ENCODE measurements around the gene MARCHF10.
"Not testable (repeated sequence)": the region's sequence is repeated elsewhere in the genome, so short reads cannot be mapped to it uniquely, and the experiment has no call there.

MARCHF10 gene

GRCh38 chr17:62714016-62714777, 93.9 kb downstream of the MARCHF10 start:
- no peak for DNase-seq

DNA sequence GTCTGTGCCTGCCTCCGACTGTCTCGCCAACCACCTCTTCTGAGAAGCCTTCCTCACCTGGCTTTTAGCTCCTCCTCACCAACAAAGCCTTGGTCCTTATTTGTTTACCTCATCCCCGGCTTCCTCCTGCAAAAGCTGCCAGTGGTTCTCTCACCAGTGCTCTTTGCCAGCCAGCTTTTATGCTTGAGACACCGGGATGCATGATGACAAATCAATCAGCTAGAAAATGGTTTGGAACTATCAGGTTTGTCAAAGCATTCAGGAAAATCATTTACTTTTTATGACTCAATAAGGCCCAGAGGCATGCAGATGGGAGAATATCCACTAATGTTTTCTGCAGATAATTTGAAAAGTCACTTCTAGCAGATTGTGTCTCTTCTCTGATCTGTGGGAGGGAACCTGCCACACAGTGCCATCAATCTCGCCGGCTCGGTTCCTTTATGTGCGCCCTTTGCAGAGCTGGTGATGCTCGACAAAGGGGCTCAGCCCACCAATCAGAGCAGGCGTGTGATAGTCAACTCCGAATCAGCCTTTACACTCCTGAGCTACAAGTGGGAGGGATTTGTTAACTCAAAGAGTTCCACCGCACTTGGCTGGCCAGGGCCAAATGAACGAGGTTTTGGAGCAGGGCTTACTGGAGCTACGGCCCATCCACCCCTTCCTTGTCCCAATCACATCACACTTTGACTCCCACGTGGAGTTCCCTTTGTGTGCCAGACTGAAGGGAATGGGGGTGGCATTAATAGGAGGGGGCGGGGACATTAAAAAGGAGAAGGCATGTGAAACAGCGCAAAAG, 94.8 kb downstream of the MARCHF10 start:
- DNase-seq, result no peak

- no peak for DNase-seq
Measured at GRCh38 chr17:62712171-62712581, 95.9 kb downstream of the MARCHF10 start.

- no peak for DNase-seq
Measured at GRCh38 chr17:62708587-62708986, 99.5 kb downstream of the MARCHF10 start.

GRCh38 chr17:62707425-62707739, 100.7 kb downstream of the MARCHF10 start:
- no peak for DNase-seq

- no peak for DNase-seq
Measured at GRCh38 chr17:62706598-62707424, 101.3 kb downstream of the MARCHF10 start.

- DNase-seq, result no peak
Measured at GRCh38 chr17:62705778-62706597, 102.1 kb downstream of the MARCHF10 start.

DNA sequence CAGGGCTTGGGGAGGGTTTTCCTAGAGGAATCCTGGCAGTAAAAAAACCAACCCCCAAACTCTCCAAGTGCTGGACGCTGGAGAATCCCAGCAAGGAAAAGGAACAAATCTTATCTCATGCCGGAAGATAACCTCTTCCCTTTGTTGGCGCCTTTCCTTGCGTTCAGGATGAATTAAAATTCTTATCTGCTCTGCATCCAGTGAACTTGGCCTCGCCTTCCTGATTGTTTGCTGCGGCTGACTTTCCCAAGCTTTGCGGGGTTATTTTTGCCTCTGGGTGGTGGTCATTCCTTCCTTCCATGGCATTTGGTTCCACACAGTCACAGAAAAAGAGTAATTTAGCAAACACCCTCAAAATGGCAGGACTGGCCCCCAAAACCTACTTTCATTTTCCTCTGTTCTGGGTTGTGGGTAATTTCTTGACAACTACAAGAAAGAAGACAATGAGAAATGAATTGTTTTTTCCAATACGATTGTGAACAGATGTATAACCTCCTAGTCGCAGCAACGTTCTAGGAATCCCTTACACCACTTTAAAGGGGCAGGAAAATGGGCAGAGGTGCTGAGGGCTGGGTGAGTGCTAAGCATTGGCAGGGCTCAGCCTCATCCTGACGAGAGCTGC, 102.8 kb downstream of the MARCHF10 start:
- DNase-seq, result no peak

GRCh38 chr17:62704381-62704971, 103.6 kb downstream of the MARCHF10 start:
- no peak for DNase-seq

- peak; percentile 73 for DNase-seq
Measured at GRCh38 chr17:62703776-62704380, 104.2 kb downstream of the MARCHF10 start.

- no peak for DNase-seq
Measured at GRCh38 chr17:62703261-62703775, 104.8 kb downstream of the MARCHF10 start.

DNA sequence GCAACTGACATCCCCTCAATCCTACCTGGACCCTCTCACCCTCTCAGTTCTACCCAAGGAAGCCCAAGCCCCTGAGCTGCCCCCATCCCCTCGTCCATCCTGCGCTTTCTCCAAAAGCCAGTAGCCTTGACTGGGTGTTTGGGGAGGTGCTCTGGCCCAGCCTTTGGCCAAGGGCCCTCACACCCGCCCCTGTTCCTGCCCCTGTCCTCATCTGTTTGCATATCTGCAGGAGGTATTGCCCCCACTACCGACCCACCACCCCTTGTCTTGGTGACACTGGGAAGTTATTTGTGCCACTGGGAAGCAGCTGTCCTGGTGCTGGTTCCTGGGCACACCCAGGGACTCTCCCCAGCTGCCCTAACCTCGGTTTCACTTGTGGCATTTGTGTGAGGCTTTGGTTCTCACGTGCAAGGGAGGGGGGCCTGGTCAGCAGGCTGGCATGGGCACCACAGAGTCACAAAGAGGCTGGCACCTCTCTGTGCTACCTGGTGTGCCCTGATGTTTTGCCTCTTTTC, 105.3 kb downstream of the MARCHF10 start:
- no peak for DNase-seq

GRCh38 chr17:62701706-62702085, 106.4 kb downstream of the MARCHF10 start:
- DNase-seq, result no peak

DNA sequence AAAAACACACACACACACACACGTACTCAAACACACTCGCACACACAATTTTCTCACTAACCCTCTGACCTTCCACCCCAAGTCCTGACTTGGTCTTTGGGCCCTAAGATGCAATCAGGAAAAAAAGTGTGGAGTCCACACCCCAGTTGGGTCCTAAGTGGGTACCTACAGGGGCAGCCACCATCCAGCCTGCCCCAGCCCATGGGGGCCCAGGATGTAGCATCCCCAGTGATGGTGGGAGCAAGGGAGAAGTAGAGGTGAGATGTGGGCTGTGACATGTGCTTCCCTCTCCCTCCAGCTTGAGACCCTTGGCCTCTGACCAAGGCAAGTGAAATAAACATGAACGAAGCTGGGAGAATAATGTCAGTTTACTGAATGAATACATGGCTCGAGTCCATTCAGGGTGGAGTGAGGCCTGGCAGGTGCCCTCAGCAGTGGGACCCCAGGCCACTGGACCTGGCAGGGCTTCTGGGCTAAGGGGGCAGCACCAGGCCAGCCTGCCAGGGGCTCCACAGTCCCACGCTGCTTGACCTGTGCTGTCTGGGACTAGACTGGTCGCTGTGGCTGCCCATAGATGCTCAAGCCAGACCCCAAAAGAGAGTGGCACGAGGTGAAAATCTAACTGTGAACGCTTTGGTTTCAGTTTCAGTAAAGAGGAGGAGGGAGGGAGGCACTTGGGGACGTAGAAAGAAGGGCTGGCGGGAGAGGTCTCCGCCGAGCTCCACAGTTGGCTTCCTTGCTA, 107.0 kb downstream of the MARCHF10 start:
- DNase-seq, result no peak

GRCh38 chr17:62698459-62698858, 109.7 kb downstream of the MARCHF10 start:
- not testable (repeated sequence) for DNase-seq

GRCh38 chr17:62696726-62697490, 111.2 kb downstream of the MARCHF10 start:
- DNase-seq, result no peak

DNA sequence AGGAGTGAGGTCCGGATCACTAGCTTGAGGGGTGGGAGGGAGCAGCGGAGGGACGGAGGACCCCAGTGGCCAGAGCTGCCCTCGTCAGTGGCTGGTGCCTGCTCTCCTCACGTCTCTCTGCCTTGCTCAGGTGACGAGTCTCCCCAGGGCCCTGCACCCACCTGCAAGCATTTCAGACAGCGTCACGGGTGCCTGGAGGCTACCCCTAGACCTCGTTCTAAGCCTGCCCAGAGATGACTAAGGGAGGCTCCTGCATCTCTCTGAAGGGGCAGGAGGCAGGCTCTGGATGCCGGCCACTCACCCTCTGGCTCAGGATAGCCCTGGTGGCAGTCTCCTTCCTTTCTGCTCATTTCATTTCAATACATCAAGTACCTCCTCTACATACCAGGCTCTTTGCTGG, 111.9 kb downstream of the MARCHF10 start:
- DNase-seq, result no peak

DNA sequence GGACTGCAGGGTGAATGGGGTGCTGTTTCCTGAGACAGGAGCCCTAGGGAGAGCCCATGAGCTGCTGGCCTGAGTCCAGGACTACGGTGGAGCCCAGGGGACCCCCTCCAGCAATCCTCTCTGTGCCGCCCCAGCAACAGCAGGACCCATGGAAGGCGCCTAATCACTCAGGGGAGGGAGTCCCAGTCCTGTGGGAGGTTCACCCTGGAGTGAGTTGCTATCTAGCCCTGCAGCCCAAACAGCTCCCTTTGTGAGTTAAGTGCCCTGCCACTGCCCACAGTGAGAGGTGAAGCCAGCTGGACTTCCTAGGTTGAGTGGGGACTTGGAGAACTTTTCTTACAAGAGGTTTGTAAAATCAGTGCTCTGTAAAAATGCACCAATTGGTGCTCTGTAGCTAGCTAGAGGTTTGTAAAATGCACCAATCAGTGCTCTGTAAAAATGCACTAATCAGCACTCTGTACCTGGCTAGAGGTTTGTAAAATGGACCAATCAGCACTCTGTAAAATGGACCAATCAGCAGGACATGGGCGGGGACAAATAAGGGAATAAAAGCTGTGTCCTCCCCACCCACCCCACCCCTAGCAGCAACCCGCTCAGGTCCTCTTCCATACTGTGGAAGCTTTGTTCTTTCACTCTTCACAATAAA, 112.9 kb downstream of the MARCHF10 start:
- DNase-seq, result not testable (repeated sequence)
